ENCODE data around the gene KIR3DL2. TPM values are rescaled to one million over a fixed set of nuclear protein-coding genes. Genes with fewer than 3 reads are reported as not detected.

Gene KIR3DL2
- not detected in 5 replicates for total RNA-seq (2022; extraction: Qiagen RNA extraction; ENCODE audit: low read depth)

DNA sequence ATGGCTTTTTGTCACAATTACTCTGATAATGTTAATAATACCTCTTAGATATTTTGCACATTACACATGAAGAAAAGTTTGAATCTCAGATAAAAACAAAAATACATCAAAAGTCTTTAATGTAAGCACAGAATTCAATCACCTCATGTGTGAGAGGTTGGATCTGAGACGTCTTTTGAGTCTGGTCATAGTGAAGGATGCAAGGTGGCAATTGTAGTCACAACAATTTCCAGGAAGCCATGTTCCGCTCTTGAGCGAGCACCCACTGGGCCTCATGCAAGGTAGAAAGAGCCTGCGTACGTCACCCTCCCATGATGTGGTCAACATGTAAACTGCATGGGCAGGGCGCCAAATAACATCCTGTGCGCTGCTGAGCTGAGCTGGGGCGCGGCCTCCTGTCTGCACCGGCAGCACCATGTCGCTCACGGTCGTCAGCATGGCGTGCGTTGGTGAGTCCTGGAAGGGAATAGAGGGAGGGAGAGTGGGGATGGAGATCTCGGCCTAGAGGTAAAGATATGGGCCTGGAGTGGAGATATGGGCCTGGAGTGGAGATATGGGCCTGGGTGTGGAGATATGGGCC lies at the start of gene KIR3DL2:
Gene KIR3DL2, plus strand, starts transcription at position 383 of the 580 bp plus-strand sequence. Its CDS starts 33 bp downstream, at position 416.

DNA sequence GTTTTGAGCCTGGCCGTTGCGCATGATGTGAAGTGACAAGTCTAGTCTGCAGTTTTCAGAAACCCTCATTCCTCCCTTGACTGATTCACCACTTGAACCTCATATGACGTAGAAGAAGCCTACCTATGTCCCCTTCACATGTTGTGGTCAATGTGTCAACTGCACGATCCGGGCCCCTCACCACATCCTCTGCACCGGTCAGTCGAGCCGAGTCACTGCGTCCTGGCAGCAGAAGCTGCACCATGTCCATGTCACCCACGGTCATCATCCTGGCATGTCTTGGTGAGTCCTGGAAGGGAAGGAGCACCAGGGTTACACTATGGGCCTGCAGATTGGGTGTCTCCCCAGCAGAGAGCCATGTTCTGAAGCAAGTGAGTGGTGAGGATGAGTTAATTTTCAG lies 46.8 kb upstream of the KIR3DL2 start, which contains the start of gene KIR2DL4:
Gene KIR2DL4, plus strand, starts transcription at position 201 of the 400 bp plus-strand sequence. Its CDS starts 42 bp downstream, at position 243.

DNA sequence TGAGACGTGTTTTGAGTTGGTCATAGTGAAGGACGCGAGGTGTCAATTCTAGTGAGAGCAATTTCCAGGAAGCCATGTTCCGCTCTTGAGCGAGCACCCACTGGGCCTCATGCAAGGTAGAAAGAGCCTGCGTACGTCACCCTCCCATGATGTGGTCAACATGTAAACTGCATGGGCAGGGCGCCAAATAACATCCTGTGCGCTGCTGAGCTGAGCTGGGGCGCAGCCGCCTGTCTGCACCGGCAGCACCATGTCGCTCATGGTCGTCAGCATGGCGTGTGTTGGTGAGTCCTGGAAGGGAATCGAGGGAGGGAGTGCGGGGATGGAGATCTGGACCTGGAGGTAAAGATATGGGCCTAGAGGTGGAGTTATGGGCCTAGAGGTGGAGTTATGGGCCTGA lies 34.0 kb upstream of the KIR3DL2 start, which contains the start of gene KIR3DL1:
Gene KIR3DL1, plus strand, starts transcription at position 218 of the 400 bp plus-strand sequence.

DNA sequence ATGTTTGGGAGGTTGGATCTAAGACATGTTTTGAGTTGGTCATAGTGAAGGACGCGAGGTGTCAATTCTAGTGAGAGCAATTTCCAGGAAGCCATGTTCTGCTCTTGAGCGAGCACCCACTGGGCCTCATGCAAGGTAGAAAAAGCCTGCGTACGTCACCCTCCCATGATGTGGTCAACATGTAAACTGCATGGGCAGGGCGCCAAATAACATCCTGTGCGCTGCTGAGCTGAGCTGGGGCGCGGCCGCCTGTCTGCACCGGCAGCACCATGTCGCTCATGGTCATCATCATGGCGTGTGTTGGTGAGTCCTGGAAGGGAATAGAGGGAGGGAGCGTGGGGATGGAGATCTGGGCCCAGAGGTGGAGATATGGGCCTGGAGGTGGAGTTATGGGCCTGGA lies 17.7 kb upstream of the KIR3DL2 start, which contains the start of gene KIR2DS4:
Gene KIR2DS4, plus strand, starts transcription at position 181 of the 400 bp plus-strand sequence.

DNA sequence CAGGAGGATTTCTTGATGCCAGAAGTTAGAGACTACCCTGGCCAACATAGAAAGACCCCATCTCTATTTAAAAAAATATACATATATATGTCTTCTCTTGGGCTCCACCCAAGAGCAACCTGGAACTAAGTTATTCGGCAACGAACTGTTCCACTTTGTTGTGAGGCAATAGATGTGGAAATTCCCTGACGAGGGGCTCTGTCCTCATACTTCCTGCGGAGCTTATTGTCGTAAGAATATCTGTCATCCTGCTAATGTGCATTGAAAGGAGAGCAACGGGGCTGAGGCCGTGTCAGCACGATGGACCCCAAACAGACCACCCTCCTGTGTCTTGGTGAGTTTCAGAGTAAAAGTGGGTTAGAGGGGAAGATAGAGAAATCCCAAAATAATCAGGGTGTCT lies 23.7 kb downstream of the KIR3DL2 start, which contains the start of gene FCAR:
Gene FCAR, plus strand, starts transcription at position 246 of the 400 bp plus-strand sequence. Its CDS starts 55 bp downstream, at position 301.

DNA sequence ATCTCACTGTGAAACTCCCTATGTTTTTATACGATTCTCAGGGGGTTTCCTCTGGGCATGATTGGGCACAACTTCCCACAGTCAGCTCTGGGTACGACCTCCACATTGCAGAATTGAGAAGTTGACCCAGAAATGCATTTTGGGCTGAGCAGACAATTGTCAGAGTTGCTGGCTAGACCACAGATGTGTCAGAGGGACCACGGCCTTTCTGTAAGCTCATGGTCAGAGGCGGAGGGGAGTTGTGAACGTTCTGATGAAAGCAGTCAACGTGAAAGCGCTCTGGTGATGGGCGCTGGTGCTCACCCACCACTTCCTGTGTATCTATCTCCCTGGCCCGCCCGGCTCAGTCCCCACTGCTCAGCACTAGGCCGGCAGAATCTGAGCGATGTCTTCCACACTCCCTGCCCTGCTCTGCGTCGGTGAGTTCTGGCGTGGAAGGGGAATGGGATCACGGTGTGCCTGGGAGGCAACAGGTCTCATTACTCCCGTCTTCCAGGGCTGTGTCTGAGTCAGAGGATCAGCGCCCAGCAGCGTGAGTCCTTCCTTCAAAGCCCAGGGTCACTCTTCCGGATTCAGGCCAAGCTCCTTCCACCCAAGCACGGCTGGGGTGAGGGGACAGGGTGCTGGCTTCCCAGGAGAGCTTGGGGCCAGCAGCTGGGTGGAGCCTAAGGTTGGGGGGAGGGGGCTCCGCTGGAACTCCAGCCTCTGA lies 55.7 kb downstream of the KIR3DL2 start, which contains the start of gene NCR1:
Gene NCR1, plus strand, starts transcription at position 346 of the 709 bp plus-strand sequence. Its CDS starts 40 bp downstream, at position 386.

Other genes with a start within 250 kb of the KIR3DL2 start
- 0.03 TPM in 1 of 5 replicates, not detected in the others for gene LILRB1, start 220.0 kb upstream of the KIR3DL2 start, total RNA-seq (2022; extraction: Qiagen RNA extraction; ENCODE audit: low read depth)
- gene LILRB4, start 187.5 kb upstream of the KIR3DL2 start, total RNA-seq (2022; extraction: Qiagen RNA extraction; ENCODE audit: low read depth), result not detected in 5 replicates
- not detected in 5 replicates for gene KIR3DL3, start 126.0 kb upstream of the KIR3DL2 start, total RNA-seq (2022; extraction: Qiagen RNA extraction; ENCODE audit: low read depth)
- not detected in 5 replicates for gene KIR2DL3, start 111.9 kb upstream of the KIR3DL2 start, total RNA-seq (2022; extraction: Qiagen RNA extraction; ENCODE audit: low read depth)
- not detected in 5 replicates for gene KIR2DL1, start 80.7 kb upstream of the KIR3DL2 start, total RNA-seq (2022; extraction: Qiagen RNA extraction; ENCODE audit: low read depth)
- gene KIR2DL4, start 46.8 kb upstream of the KIR3DL2 start, total RNA-seq (2022; extraction: Qiagen RNA extraction; ENCODE audit: low read depth), result not detected in 5 replicates
- not detected in 5 replicates for gene KIR3DL1, start 34.0 kb upstream of the KIR3DL2 start, total RNA-seq (2022; extraction: Qiagen RNA extraction; ENCODE audit: low read depth)
- gene KIR2DS4, start 17.8 kb upstream of the KIR3DL2 start, total RNA-seq (2022; extraction: Qiagen RNA extraction; ENCODE audit: low read depth), result not detected in 5 replicates
- not detected in 5 replicates for gene FCAR, start 23.8 kb downstream of the KIR3DL2 start, total RNA-seq (2022; extraction: Qiagen RNA extraction; ENCODE audit: low read depth)
- gene NCR1, start 55.7 kb downstream of the KIR3DL2 start, total RNA-seq (2022; extraction: Qiagen RNA extraction; ENCODE audit: low read depth), result not detected in 5 replicates
- not detected in 5 replicates for gene NLRP7, start 97.1 kb downstream of the KIR3DL2 start, total RNA-seq (2022; extraction: Qiagen RNA extraction; ENCODE audit: low read depth)
- gene NLRP2, start 115.9 kb downstream of the KIR3DL2 start, total RNA-seq (2022; extraction: Qiagen RNA extraction; ENCODE audit: low read depth), result 24.0 to 26.8 TPM (median 25.2 TPM) in 5 replicates
- 0.07 to 0.22 TPM (median 0.10 TPM) in 5 replicates for gene GP6, start 187.8 kb downstream of the KIR3DL2 start, total RNA-seq (2022; extraction: Qiagen RNA extraction; ENCODE audit: low read depth)
- 16.7 to 22.3 TPM (median 21.3 TPM) in 5 replicates for gene RDH13, start 212.7 kb downstream of the KIR3DL2 start, total RNA-seq (2022; extraction: Qiagen RNA extraction; ENCODE audit: low read depth)
- gene EPS8L1, start 225.4 kb downstream of the KIR3DL2 start, total RNA-seq (2022; extraction: Qiagen RNA extraction; ENCODE audit: low read depth), result 4.6 to 5.7 TPM (median 5.2 TPM) in 5 replicates